GM23248 (cell line): ENCODE measurements around the gene CIC.

Source experiments
- EZH2 ChIP-seq: fragments of 200-600 bp; sonication (generic); IDR thresholded peaks from 2 replicates; pipeline ENCODE4 v1.6.1; 2018; ENCODE audit warnings: antibody characterized with exemption, mild to moderate bottlenecking; ENCODE audit not compliant: insufficient read depth, poor library complexity, severe bottlenecking
- EZH2phosphoT487 ChIP-seq: fragments of 200-600 bp; sonication (generic); IDR thresholded peaks from 2 replicates; pipeline ENCODE4 v1.6.1; 2018; ENCODE audit warnings: antibody characterized with exemption, moderate library complexity, mild to moderate bottlenecking, low read depth; ENCODE audit not compliant: insufficient read depth

- TF ChIP-seq EZH2 = no peak
- no peak for TF ChIP-seq EZH2phosphoT487
Observed at GRCh38 chr19:42289556-42290041, 20.5 kb downstream of the CIC start.
